Measurements from ENCODE around the gene COG8. TPM values are rescaled to one million over a fixed set of nuclear protein-coding genes. Genes with fewer than 3 reads are reported as not detected.

COG8 gene
- polyA plus RNA-seq, 1 donor (not counting 4 experiments of a cell fraction or from before 2014, with no cell fraction given) = 16.0 TPM

DNA sequence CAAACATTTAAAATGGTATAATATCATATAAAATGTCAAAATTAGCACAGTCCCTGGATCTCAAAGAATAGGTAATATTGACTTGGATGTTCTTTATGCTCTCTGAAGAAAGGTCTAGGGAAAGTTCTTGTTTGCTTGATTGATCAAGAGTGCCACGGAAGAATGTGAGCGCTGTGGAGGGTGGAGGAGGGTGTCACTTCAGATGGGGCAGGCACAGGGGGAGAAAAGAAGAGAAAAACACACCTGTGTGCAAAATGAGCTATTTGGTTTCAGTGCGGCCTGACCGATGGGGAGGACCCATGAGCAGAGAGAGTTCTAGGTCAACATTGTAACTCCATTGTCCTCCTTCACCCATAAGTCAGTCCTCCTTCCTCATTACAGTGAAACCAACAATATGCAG is 37.1 kb downstream of the COG8 start:
- H3K4me1 ChIP-seq (ENCODE audit: control insufficient read depth, extremely low read depth, insufficient read depth, low read length) = no peaks in the 10 kb centered on the region
- H3K4me2 ChIP-seq (ENCODE audit: control insufficient read depth, extremely low read depth, insufficient read depth, low read depth, low read length) = no peak overlapping the region
- H3K36me3 ChIP-seq (ENCODE audit: control insufficient read depth in 2 of 2, extremely low read depth in 1 of 2, insufficient read depth in 2 of 2, low read length in 2 of 2) = peaks cover 7 to 9% of the 10 kb centered on the region in 2 experiments
- TF ChIP-seq, protein P1, sequence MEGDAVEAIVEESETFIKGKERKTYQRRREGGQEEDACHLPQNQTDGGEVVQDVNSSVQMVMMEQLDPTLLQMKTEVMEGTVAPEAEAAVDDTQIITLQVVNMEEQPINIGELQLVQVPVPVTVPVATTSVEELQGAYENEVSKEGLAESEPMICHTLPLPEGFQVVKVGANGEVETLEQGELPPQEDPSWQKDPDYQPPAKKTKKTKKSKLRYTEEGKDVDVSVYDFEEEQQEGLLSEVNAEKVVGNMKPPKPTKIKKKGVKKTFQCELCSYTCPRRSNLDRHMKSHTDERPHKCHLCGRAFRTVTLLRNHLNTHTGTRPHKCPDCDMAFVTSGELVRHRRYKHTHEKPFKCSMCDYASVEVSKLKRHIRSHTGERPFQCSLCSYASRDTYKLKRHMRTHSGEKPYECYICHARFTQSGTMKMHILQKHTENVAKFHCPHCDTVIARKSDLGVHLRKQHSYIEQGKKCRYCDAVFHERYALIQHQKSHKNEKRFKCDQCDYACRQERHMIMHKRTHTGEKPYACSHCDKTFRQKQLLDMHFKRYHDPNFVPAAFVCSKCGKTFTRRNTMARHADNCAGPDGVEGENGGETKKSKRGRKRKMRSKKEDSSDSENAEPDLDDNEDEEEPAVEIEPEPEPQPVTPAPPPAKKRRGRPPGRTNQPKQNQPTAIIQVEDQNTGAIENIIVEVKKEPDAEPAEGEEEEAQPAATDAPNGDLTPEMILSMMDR (optimal IDR thresholded peaks at IDR 0.05 in 1 of 3, IDR thresholded peaks at IDR 0.05 in 1 of 3, conservative IDR thresholded peaks at IDR 0.05 in 1 of 3; ENCODE audit: extremely low read depth in 1 of 3, insufficient read depth in 2 of 3, low read length in 3 of 3) = no peak
- no peak for TF ChIP-seq EZH2 (IDR thresholded peaks at IDR 0.05; ENCODE audit: low read length)
- H3K4me3 ChIP-seq (ENCODE audit: control insufficient read depth in 2 of 3, extremely low read depth in 1 of 3, insufficient read depth in 2 of 3, low read depth in 1 of 3, low read length in 3 of 3) = no peak overlapping the region
- dilution Hi-C loops (cut with MboI; ENCODE audit: extremely low pct_ligation_motif_present, low sequenced_read_pairs) = no loop called here
- H4K20me1 ChIP-seq (ENCODE audit: control insufficient read depth, extremely low read depth, insufficient read depth, low read length) = no peaks in the 10 kb centered on the region
- no peaks in the 10 kb centered on the region for H3K9me3 ChIP-seq (ENCODE audit: control insufficient read depth, low read depth, low read length)
- FAIRE-seq = no peak
- no peak overlapping the region for H2AFZ ChIP-seq (ENCODE audit: control insufficient read depth, low read length)
- H3K79me2 ChIP-seq (ENCODE audit: control insufficient read depth, insufficient read depth, low read length) = no peaks in the 10 kb centered on the region
- H3K27ac ChIP-seq (ENCODE audit: control insufficient read depth, insufficient read depth, low read length) = no peak overlapping the region
- no peaks in the 10 kb centered on the region for H3K9me1 ChIP-seq (ENCODE audit: control insufficient read depth, extremely low read depth, insufficient read depth, low read length)
- H3K9ac ChIP-seq (ENCODE audit: control insufficient read depth, extremely low read depth, insufficient read depth, low read length) = no peak overlapping the region
- H3K27me3 ChIP-seq (ENCODE audit: control insufficient read depth, extremely low read depth, insufficient read depth, low read length) = no peaks in the 10 kb centered on the region
- DNase-seq (ENCODE audit: low read depth, low spot score) = no peak

DNA sequence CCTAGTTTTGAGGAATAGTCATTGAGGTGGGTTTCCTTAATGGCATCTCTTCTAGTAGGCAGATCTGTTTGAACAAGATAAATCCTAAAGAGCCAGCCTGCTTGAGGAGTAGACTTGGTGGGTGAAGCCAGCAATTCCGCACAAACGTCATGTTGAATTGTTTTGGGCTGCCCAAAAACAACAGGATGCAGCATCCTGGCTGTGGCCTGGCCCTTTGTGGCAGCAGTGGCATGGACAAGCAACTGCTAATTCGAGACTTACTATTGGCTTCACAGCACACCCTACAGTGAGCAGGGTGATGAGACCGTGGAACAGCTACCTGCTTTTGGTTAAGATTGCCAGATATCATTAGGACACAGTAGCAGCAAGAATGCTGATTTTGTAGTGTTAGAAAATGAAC is 37.5 kb downstream of the COG8 start:
- no peak for FAIRE-seq
- no peak for TF ChIP-seq EZH2 (IDR thresholded peaks at IDR 0.05; ENCODE audit: low read length)
- TF ChIP-seq, protein P1 (optimal IDR thresholded peaks at IDR 0.05 in 1 of 3, IDR thresholded peaks at IDR 0.05 in 1 of 3, conservative IDR thresholded peaks at IDR 0.05 in 1 of 3; ENCODE audit: extremely low read depth in 1 of 3, insufficient read depth in 2 of 3, low read length in 3 of 3) = no peak
- dilution Hi-C loops (cut with MboI; ENCODE audit: extremely low pct_ligation_motif_present, low sequenced_read_pairs) = no loop called here

More for the DNA sequence above, 37.5 kb downstream of the COG8 start:
- Histone ChIP-seq H3K9ac (ENCODE audit: control insufficient read depth, extremely low read depth, insufficient read depth, low read length) (no peak overlapping the region), H3K9me1 (ENCODE audit: control insufficient read depth, extremely low read depth, insufficient read depth, low read length) (no peaks in the 10 kb centered on the region), H2AFZ (ENCODE audit: control insufficient read depth, low read length) (no peak overlapping the region), H3K27me3 (ENCODE audit: control insufficient read depth, extremely low read depth, insufficient read depth, low read length) (no peaks in the 10 kb centered on the region), H3K9me3 (ENCODE audit: control insufficient read depth, low read depth, low read length) (no peaks in the 10 kb centered on the region), H3K4me3 (ENCODE audit: control insufficient read depth in 2 of 3, extremely low read depth in 1 of 3, insufficient read depth in 2 of 3, low read depth in 1 of 3, low read length in 3 of 3) (no peak overlapping the region), H3K36me3 (ENCODE audit: control insufficient read depth in 2 of 2, extremely low read depth in 1 of 2, insufficient read depth in 2 of 2, low read length in 2 of 2) (peaks cover 7 to 9% of the 10 kb centered on the region in 2 experiments), H4K20me1 (ENCODE audit: control insufficient read depth, extremely low read depth, insufficient read depth, low read length) (no peaks in the 10 kb centered on the region), H3K79me2 (ENCODE audit: control insufficient read depth, insufficient read depth, low read length) (no peaks in the 10 kb centered on the region), H3K27ac (ENCODE audit: control insufficient read depth, insufficient read depth, low read length) (no peak overlapping the region), H3K4me2 (ENCODE audit: control insufficient read depth, extremely low read depth, insufficient read depth, low read depth, low read length) (no peak overlapping the region), H3K4me1 (ENCODE audit: control insufficient read depth, extremely low read depth, insufficient read depth, low read length) (no peaks in the 10 kb centered on the region)
- DNase-seq (ENCODE audit: low read depth, low spot score) = no peak
